DOHH2 (cell line): ENCODE measurements around the gene SEL1L3.

Experiments used
- H3F3A ChIP-seq: fragments of 200-600 bp; sonication (generic), shearing (Covaris generic); 2 replicates; pipeline ENCODE4 v1.6.0; 2016; ENCODE audit warnings: antibody characterized with exemption, mild to moderate bottlenecking; ENCODE audit not compliant: control insufficient read depth, insufficient read depth
- H3K27ac ChIP-seq: fragments of 200-600 bp; sonication (generic); 2 replicates; pipeline ENCODE4 v1.5.1; 2014; ENCODE audit warnings: low read depth, mild to moderate bottlenecking, low read length, moderate library complexity
- H3K27me3 ChIP-seq: fragments of 200-600 bp; sonication (generic); 2 replicates; pipeline ENCODE4 v1.6.1; 2014; ENCODE audit warnings: mild to moderate bottlenecking, low read length, mixed read lengths; ENCODE audit not compliant: control insufficient read depth
- H3K36me3 ChIP-seq: fragments of 200-600 bp; sonication (generic); 2 replicates; pipeline ENCODE4 v1.6.1; 2014; ENCODE audit warnings: mild to moderate bottlenecking, low read length, moderate library complexity, mixed read lengths; ENCODE audit not compliant: control insufficient read depth
- H3K4me1 ChIP-seq: fragments of 200-600 bp; sonication (generic); 2 replicates; pipeline ENCODE4 v1.6.1; 2014; ENCODE audit warnings: mild to moderate bottlenecking, low read length, mixed read lengths; ENCODE audit not compliant: control insufficient read depth
- H3K4me2 ChIP-seq: fragments of 200-600 bp; sonication (generic); 2 replicates; pipeline ENCODE4 v1.6.0; 2014; ENCODE audit warnings: mild to moderate bottlenecking, low read length, moderate library complexity
- H3K4me3 ChIP-seq: fragments of 200-600 bp; sonication (generic); 2 replicates; pipeline ENCODE4 v1.5.1; 2014; ENCODE audit warnings: mild to moderate bottlenecking, low read length, mixed read lengths
- H3K79me2 ChIP-seq: fragments of 200-600 bp; sonication (generic); 2 replicates; pipeline ENCODE4 v1.6.1; 2014; ENCODE audit warnings: mild to moderate bottlenecking, low read length, mixed read lengths; ENCODE audit not compliant: control insufficient read depth
- H3K9me2 ChIP-seq: fragments of 200-600 bp; sonication (generic); replicated peaks from 2 replicates; pipeline ENCODE4 v1.6.1; 2014; ENCODE audit warnings: mild to moderate bottlenecking, low read length, mixed read lengths; ENCODE audit not compliant: control insufficient read depth
- H3K9me3 ChIP-seq: fragments of 200-600 bp; sonication (generic); 2 replicates; pipeline ENCODE4 v1.6.1; 2014; ENCODE audit warnings: antibody characterized with exemption, low read length, mixed read lengths; ENCODE audit not compliant: control insufficient read depth, insufficient read depth
- H4K20me1 ChIP-seq: fragments of 200-600 bp; sonication (generic); 2 replicates; pipeline ENCODE4 v1.6.0; 2014; ENCODE audit warnings: low read depth, mild to moderate bottlenecking, antibody characterized with exemption, low read length, moderate library complexity; ENCODE audit not compliant: control insufficient read depth, insufficient read depth
- EZH2phosphoT487 ChIP-seq: fragments of 200-600 bp; sonication (generic); IDR thresholded peaks from 2 replicates; pipeline ENCODE4 v1.6.1; 2017; ENCODE audit warnings: borderline replicate concordance, mild to moderate bottlenecking, antibody characterized with exemption, low read length, moderate library complexity, mixed read lengths
- TF ChIP-seq, protein P1 (sequence below): fragments of 200-600 bp; sonication (generic); IDR thresholded peaks from one replicate; pipeline ENCODE4 v1.5.1; 2014; ENCODE audit warnings: antibody characterized with exemption, mild to moderate bottlenecking, low read depth, low read length; ENCODE audit not compliant: poor library complexity, severe bottlenecking

Gene SEL1L3

DNA sequence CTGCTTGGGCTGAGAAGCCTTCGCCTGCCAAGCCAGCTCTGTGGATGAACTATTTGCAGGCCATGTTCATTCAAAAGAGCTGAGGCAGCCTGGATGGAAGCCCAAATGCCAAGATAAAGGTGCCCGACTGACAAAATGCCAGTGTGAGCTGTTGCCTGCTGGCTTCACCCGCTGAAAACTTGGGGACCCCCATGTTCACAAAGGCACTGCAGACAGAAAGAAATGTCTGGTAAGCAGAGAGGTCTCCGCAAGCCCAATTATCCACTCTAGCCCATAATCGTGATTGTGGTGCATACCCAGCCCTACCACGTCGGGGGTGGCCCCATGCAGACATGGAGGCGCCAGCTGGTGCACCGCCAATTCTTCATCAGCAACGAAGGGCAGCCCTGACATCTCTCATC is 38.2 kb upstream of the SEL1L3 start:
- H3K9me3 ChIP-seq: no peaks in the 10 kb centered on the region
- H3K9me2 ChIP-seq: no peaks in the 10 kb centered on the region
- H3K27me3 ChIP-seq: no peaks in the 10 kb centered on the region
- peaks cover 42% of the 10 kb centered on the region for H3K4me1 ChIP-seq
- no peaks in the 10 kb centered on the region for H4K20me1 ChIP-seq
- H3K36me3 ChIP-seq: peaks cover 5% of the 10 kb centered on the region
- no peak overlapping the region for H3K4me3 ChIP-seq
- H3K4me2 ChIP-seq: no peak overlapping the region
- H3K79me2 ChIP-seq: no peaks in the 10 kb centered on the region
- H3K27ac ChIP-seq: no peak overlapping the region
- peaks cover 6% of the 10 kb centered on the region; the same call in 1 of the 2 replicates for H3F3A ChIP-seq
- TF ChIP-seq, protein P1, sequence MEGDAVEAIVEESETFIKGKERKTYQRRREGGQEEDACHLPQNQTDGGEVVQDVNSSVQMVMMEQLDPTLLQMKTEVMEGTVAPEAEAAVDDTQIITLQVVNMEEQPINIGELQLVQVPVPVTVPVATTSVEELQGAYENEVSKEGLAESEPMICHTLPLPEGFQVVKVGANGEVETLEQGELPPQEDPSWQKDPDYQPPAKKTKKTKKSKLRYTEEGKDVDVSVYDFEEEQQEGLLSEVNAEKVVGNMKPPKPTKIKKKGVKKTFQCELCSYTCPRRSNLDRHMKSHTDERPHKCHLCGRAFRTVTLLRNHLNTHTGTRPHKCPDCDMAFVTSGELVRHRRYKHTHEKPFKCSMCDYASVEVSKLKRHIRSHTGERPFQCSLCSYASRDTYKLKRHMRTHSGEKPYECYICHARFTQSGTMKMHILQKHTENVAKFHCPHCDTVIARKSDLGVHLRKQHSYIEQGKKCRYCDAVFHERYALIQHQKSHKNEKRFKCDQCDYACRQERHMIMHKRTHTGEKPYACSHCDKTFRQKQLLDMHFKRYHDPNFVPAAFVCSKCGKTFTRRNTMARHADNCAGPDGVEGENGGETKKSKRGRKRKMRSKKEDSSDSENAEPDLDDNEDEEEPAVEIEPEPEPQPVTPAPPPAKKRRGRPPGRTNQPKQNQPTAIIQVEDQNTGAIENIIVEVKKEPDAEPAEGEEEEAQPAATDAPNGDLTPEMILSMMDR: no peak

DNA sequence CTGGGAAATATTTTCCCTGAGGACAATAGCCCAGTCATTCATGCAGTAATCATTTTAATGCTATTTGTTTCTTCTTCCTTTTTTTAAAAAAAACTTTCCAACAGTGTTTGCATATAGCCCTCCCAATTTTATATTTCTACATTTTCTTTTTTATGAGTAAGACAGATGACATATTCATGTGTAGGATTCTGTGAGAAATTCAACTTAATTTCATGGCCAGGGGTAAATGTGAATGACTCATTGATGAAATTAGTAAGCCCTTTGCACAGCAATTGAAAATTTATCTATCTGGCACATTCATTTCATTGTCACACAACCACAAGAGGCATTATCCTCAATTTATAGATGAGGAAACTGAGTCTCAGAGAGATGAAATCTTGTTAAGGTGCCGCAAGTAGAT is 37.5 kb upstream of the SEL1L3 start:
- no peak overlapping the region for H3K4me2 ChIP-seq
- H3K79me2 ChIP-seq: no peaks in the 10 kb centered on the region
- no peaks in the 10 kb centered on the region for H3K27me3 ChIP-seq
- peaks cover 5% of the 10 kb centered on the region for H3K36me3 ChIP-seq
- TF ChIP-seq, protein P1: no peak
- no peak for TF ChIP-seq EZH2phosphoT487
- no peak overlapping the region for H3K4me3 ChIP-seq
- no peaks in the 10 kb centered on the region for H3K9me2 ChIP-seq
- H3K27ac ChIP-seq: no peak overlapping the region
- no peaks in the 10 kb centered on the region for H3K9me3 ChIP-seq
- peaks cover 6% of the 10 kb centered on the region; the same call in 1 of the 2 replicates for H3F3A ChIP-seq
- H3K4me1 ChIP-seq: peaks cover 39% of the 10 kb centered on the region
- H4K20me1 ChIP-seq: no peaks in the 10 kb centered on the region

DNA sequence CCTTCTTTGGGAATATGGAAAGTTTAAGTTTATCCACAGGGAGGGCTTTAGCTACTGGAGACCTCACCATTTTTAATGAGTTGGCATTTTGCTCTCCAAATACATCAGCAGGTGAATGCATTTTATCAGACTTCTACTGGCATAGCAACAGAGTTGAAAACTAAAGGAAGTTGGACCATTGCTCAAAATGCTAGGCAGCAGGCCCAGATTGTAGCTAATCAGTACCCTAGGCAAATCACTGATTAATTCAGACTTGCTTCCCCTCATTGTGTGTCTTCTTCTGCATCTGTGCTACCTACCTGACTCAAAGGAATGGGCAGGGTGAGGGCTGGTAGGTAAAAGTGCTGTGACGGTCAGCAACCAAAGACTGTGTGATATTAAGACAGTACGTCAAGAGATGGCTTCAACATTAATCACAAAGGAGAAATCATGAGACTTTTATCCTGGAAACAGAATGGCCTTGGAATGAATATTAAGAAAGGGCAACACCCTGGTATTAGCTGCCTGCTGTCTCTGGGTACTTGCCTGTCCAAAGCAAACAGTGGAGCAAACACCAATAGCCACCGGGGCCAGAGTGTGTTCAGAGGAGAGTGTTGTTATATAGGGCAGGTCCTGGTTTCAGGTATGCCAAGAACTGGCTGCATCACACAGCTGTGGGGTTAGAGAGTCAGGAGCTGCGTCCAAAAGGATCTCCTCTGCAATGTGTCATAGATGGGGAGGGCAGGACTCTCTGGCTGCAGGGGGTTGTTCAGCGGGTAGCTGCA is 34.2 kb upstream of the SEL1L3 start:
- H3K4me2 ChIP-seq: no peak overlapping the region
- H3K27ac ChIP-seq: no peak overlapping the region
- peaks cover 11% of the 10 kb centered on the region for H3K4me1 ChIP-seq
- H3K27me3 ChIP-seq: no peaks in the 10 kb centered on the region
- H3K9me2 ChIP-seq: no peaks in the 10 kb centered on the region
- no peak for TF ChIP-seq EZH2phosphoT487
- TF ChIP-seq, protein P1: no peak
- no peaks in the 10 kb centered on the region for H3K79me2 ChIP-seq
- no peaks in the 10 kb centered on the region for H3K9me3 ChIP-seq
- H3F3A ChIP-seq: no peaks in the 10 kb centered on the region
- no peak overlapping the region for H3K4me3 ChIP-seq
- H3K36me3 ChIP-seq: no peaks in the 10 kb centered on the region
- no peaks in the 10 kb centered on the region for H4K20me1 ChIP-seq
